ENCODE data around the gene ONECUT1. TPM values are rescaled to one million over a fixed set of nuclear protein-coding genes. Genes with fewer than 3 reads are reported as not detected.

Gene ONECUT1
- total RNA-seq, 2 experiments from 2014 or later: 0.15 to 0.25 TPM

DNA sequence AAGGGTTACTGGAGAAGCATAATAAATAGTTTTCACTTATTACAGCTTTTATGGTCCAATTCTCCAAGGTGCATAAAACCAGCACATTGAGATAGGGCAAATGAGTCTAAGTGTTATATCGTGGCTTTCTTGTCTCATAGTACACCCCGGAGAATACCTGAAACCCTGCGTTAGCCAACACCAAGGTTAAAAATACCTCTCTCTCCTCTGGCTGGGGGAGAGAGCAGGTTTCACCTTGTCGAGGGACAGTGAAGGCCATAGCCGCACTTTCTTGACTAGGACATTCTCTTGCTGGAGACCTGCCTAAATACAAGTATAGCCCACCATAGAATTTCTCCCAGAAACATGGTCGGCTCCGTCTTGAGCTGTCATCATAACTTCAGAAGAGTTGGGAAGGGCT lies 59.5 kb downstream of the ONECUT1 start:
- intact Hi-C loops (cut with micrococcal nuclease; ENCODE audit: unreplicated experiment): loop anchor here (1.0 to 5.0 kb wide), 5 partner anchors 52 to 399 kb away; no protein-coding TSS in a partner anchor
- BruUV-seq (replicated peaks): no TSS peak
- Histone ChIP-seq H3K27ac (ENCODE audit: low read depth, low read length, poor library complexity, severe bottlenecking) (peak overlapping the region; percentile 65), H3K4me2 (ENCODE audit: low read length) (peak overlapping the region; percentile 53), H3K4me1 (ENCODE audit: insufficient read depth, low read length, poor library complexity, severe bottlenecking) (peaks cover 65% of the 10 kb centered on the region), H3K9me2 (ENCODE audit: insufficient read depth, low read length) (no peaks in the 10 kb centered on the region), H2AFZ (ENCODE audit: low read length) (peak overlapping the region; percentile 92), H3K79me2 (ENCODE audit: insufficient read depth, low read depth, low read length) (no peaks in the 10 kb centered on the region), H3K9me3 (ENCODE audit: low read length) (no peaks in the 10 kb centered on the region), H3K36me3 (ENCODE audit: insufficient read depth, low read length) (no peaks in the 10 kb centered on the region; the same call in 1 of the 2 replicates), H3K4me3 (ENCODE audit: low read depth, low read length, poor library complexity, severe bottlenecking) (no peak overlapping the region), H4K20me1 (ENCODE audit: insufficient read depth, low read length) (no peaks in the 10 kb centered on the region)
- CTCF ChIA-PET (ENCODE audit: unreplicated experiment): interaction anchor here (0.7 to 3.1 kb wide), 2 partner anchors 49 to 474 kb away, joined by 3 to 10 read pairs; no protein-coding TSS in a partner anchor
- no peak for DNase-seq (ENCODE audit: low spot score)
- POLR2A ChIA-PET: interaction anchor here (0.6 to 3.5 kb wide), 12 partner anchors 21 to 474 kb away, joined by 3 to 43 read pairs (median 4); partner anchors contain the start of gene ATOSA
- no peak for TF ChIP-seq EZH2phosphoT487 (IDR thresholded peaks at IDR 0.05; ENCODE audit: borderline replicate concordance, low read depth, low read length)
- TF ChIP-seq, protein P1, sequence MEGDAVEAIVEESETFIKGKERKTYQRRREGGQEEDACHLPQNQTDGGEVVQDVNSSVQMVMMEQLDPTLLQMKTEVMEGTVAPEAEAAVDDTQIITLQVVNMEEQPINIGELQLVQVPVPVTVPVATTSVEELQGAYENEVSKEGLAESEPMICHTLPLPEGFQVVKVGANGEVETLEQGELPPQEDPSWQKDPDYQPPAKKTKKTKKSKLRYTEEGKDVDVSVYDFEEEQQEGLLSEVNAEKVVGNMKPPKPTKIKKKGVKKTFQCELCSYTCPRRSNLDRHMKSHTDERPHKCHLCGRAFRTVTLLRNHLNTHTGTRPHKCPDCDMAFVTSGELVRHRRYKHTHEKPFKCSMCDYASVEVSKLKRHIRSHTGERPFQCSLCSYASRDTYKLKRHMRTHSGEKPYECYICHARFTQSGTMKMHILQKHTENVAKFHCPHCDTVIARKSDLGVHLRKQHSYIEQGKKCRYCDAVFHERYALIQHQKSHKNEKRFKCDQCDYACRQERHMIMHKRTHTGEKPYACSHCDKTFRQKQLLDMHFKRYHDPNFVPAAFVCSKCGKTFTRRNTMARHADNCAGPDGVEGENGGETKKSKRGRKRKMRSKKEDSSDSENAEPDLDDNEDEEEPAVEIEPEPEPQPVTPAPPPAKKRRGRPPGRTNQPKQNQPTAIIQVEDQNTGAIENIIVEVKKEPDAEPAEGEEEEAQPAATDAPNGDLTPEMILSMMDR (conservative IDR thresholded peaks at IDR 0.05; ENCODE audit: low read length): no peak

DNA sequence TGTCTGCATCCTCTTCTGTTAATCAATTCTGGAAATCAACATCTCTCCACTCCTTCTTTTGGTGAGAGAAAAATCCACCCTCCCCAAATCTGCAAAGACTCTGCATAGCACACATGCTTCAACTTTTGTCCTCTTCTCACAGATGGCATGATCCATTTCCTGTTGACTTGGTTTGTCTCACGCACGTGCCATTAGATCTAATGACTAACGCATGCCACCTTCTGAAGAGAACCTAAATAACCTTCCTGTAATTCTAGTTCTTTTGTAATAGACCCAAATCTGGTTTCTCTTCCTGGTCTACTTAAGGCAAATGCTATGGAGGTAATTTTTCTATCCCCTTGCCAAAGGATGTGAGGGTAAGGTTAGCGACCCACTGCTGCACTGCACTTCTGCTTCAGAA lies 60.0 kb downstream of the ONECUT1 start:
- peaks cover 65% of the 10 kb centered on the region for H3K4me1 ChIP-seq (ENCODE audit: insufficient read depth, low read length, poor library complexity, severe bottlenecking)
- no peaks in the 10 kb centered on the region for H3K79me2 ChIP-seq (ENCODE audit: insufficient read depth, low read depth, low read length)
- ChIA-PET CTCF (ENCODE audit: unreplicated experiment) (interaction anchor here (3.1 kb wide), 1 partner anchor 473 kb away, joined by 10 read pairs; no protein-coding TSS in a partner anchor), POLR2A (interaction anchor here (0.6 to 3.5 kb wide), 10 partner anchors 21 to 647 kb away, joined by 3 to 43 read pairs (median 3); partner anchors contain the start of gene ATOSA)
- TF ChIP-seq EZH2phosphoT487 (IDR thresholded peaks at IDR 0.05; ENCODE audit: borderline replicate concordance, low read depth, low read length): no peak
- TF ChIP-seq, protein P1 (conservative IDR thresholded peaks at IDR 0.05; ENCODE audit: low read length): peak; percentile 76
- H3K4me3 ChIP-seq (ENCODE audit: low read depth, low read length, poor library complexity, severe bottlenecking): no peak overlapping the region
- intact Hi-C loops (cut with micrococcal nuclease; ENCODE audit: unreplicated experiment): loop anchor here (1.0 to 5.0 kb wide), 5 partner anchors 52 to 399 kb away; no protein-coding TSS in a partner anchor
- H3K36me3 ChIP-seq (ENCODE audit: insufficient read depth, low read length): no peaks in the 10 kb centered on the region; the same call in 1 of the 2 replicates
- BruUV-seq (replicated peaks): no TSS peak
- H4K20me1 ChIP-seq (ENCODE audit: insufficient read depth, low read length): no peaks in the 10 kb centered on the region
- peak overlapping the region; percentile 92 for H2AFZ ChIP-seq (ENCODE audit: low read length)
- no peaks in the 10 kb centered on the region for H3K9me2 ChIP-seq (ENCODE audit: insufficient read depth, low read length)
- peak; percentile 95 for DNase-seq (ENCODE audit: low spot score)
- peak overlapping the region; percentile 53 for H3K4me2 ChIP-seq (ENCODE audit: low read length)
- peak overlapping the region; percentile 65 for H3K27ac ChIP-seq (ENCODE audit: low read depth, low read length, poor library complexity, severe bottlenecking)
- no peaks in the 10 kb centered on the region for H3K9me3 ChIP-seq (ENCODE audit: low read length)

DNA sequence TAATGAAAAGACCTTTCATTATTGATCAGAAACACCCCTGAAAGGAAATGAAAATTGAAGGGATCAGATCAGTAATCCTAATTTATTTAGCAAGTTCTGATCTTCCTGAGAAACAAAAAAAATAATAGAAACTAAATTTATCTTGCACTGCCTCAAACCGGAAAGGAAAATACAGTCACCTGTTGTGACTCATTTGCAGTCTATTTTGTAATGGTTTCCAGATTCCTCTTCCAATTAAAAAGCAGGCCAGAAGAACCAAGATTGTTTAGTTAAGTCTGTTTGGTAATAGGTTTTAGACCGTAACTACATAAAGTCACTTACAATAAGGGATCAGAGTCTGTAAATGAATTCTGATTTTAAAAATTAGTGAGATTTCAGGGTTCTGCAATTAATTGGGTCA lies 61.2 kb downstream of the ONECUT1 start:
- peak overlapping the region; percentile 92 for H2AFZ ChIP-seq (ENCODE audit: low read length)
- no peak overlapping the region for H3K4me3 ChIP-seq (ENCODE audit: low read depth, low read length, poor library complexity, severe bottlenecking)
- H3K27ac ChIP-seq (ENCODE audit: low read depth, low read length, poor library complexity, severe bottlenecking): no peak overlapping the region
- peak overlapping the region; percentile 53 for H3K4me2 ChIP-seq (ENCODE audit: low read length)
- TF ChIP-seq, protein P1 (conservative IDR thresholded peaks at IDR 0.05; ENCODE audit: low read length): no peak
- no peak for TF ChIP-seq EZH2phosphoT487 (IDR thresholded peaks at IDR 0.05; ENCODE audit: borderline replicate concordance, low read depth, low read length)
- POLR2A ChIA-PET: interaction anchor here (0.6 to 3.5 kb wide), 7 partner anchors 20 to 393 kb away, joined by 3 to 43 read pairs (median 3); partner anchors contain the start of gene ATOSA
- CTCF ChIA-PET (ENCODE audit: unreplicated experiment): no interaction called here
- H3K79me2 ChIP-seq (ENCODE audit: insufficient read depth, low read depth, low read length): no peaks in the 10 kb centered on the region
- H3K36me3 ChIP-seq (ENCODE audit: insufficient read depth, low read length): no peaks in the 10 kb centered on the region
- no peaks in the 10 kb centered on the region for H4K20me1 ChIP-seq (ENCODE audit: insufficient read depth, low read length)
- no TSS peak for BruUV-seq (replicated peaks)
- peaks cover 65% of the 10 kb centered on the region for H3K4me1 ChIP-seq (ENCODE audit: insufficient read depth, low read length, poor library complexity, severe bottlenecking)
- no peak for DNase-seq (ENCODE audit: low spot score)
- intact Hi-C loops (cut with micrococcal nuclease; ENCODE audit: unreplicated experiment): no loop called here
- no peaks in the 10 kb centered on the region for H3K9me3 ChIP-seq (ENCODE audit: low read length)
- H3K9me2 ChIP-seq (ENCODE audit: insufficient read depth, low read length): no peaks in the 10 kb centered on the region

Data from OCI-LY7 (cell line).